Mammary epithelial cell (primary cell): ENCODE results near the gene CABP7.

Source experiments
- CTCF ChIP-seq, 2 donors: IDR thresholded peaks in 1 of 2; conservative IDR thresholded peaks in 1 of 2; 2 replicates each; pipeline ENCODE4 v1.5.1; 2011 to 2012; ENCODE audit warnings: inconsistent platforms in 2 of 2, low read length in 2 of 2, mild to moderate bottlenecking in 2 of 2, control low read depth in 1 of 2, low read depth in 1 of 2; ENCODE audit not compliant: insufficient read depth in 1 of 2; ENCODE audit errors: extremely low read depth in 1 of 2
- EZH2 ChIP-seq: IDR thresholded peaks from 2 replicates; pipeline ENCODE4 v1.6.1; 2012; ENCODE audit warnings: low read length, inconsistent platforms, borderline replicate concordance

- no peak for TF ChIP-seq CTCF (conservative IDR thresholded peaks at IDR 0.05 in 1 of 2, IDR thresholded peaks at IDR 0.05 in 1 of 2; ENCODE audit: extremely low read depth in 1 of 2, insufficient read depth in 1 of 2, low read depth in 1 of 2, low read length in 2 of 2)
- no peak for TF ChIP-seq EZH2
Observed at GRCh38 chr22:29701155-29701999, 18.4 kb upstream of the CABP7 start.
